ENCODE results near the gene R3HCC1L. TPM values are rescaled to one million over a fixed set of nuclear protein-coding genes. Genes with fewer than 3 reads are reported as not detected.
A peak's percentile ranks its signal among the peaks of the same experiment; 100 is the strongest.

The R3HCC1L gene
- total RNA-seq, 1 donor from 2014 or later, result 18.4 TPM

- no peaks in the 10 kb centered on the region for H3K9me3 Mint-ChIP-seq
- no peak for DNase-seq (ENCODE audit: low read depth, low spot score)
- H3K36me3 Mint-ChIP-seq (ENCODE audit: low read depth), result peaks cover 3% of the 10 kb centered on the region
- H3K27ac Mint-ChIP-seq (ENCODE audit: unreplicated experiment), result no peak overlapping the region
- no peaks in the 10 kb centered on the region for H3K27me3 Mint-ChIP-seq (ENCODE audit: low read depth)
- no peak overlapping the region for H3K4me3 Mint-ChIP-seq
- H3K4me1 Mint-ChIP-seq, result peaks cover 30% of the 10 kb centered on the region
- TF ChIP-seq CTCF (conservative IDR thresholded peaks at IDR 0.05), result no peak
These were observed 109.7 kb downstream of the R3HCC1L start for GRCh38 chr10:98244141-98244540.

GRCh38 chr10:98244586-98244985 is 110.1 kb downstream of the R3HCC1L start:
- no peaks in the 10 kb centered on the region for H3K27me3 Mint-ChIP-seq (ENCODE audit: low read depth)
- H3K9me3 Mint-ChIP-seq, result no peaks in the 10 kb centered on the region
- H3K27ac Mint-ChIP-seq (ENCODE audit: unreplicated experiment), result no peak overlapping the region
- H3K4me1 Mint-ChIP-seq, result peaks cover 35% of the 10 kb centered on the region
- peaks cover 3% of the 10 kb centered on the region for H3K36me3 Mint-ChIP-seq (ENCODE audit: low read depth)
- TF ChIP-seq CTCF (conservative IDR thresholded peaks at IDR 0.05), result no peak
- no peak for DNase-seq (ENCODE audit: low read depth, low spot score)
- H3K4me3 Mint-ChIP-seq, result no peak overlapping the region

GRCh38 chr10:98246911-98247805 is 112.7 kb downstream of the R3HCC1L start:
- Mint-ChIP-seq H3K27ac (ENCODE audit: unreplicated experiment) (peak overlapping the region; percentile 81), H3K4me3 (peak overlapping the region; percentile 33), H3K4me1 (peaks cover 54% of the 10 kb centered on the region), H3K9me3 (no peaks in the 10 kb centered on the region), H3K36me3 (ENCODE audit: low read depth) (peaks cover 5% of the 10 kb centered on the region), H3K27me3 (ENCODE audit: low read depth) (no peaks in the 10 kb centered on the region)
- TF ChIP-seq CTCF (conservative IDR thresholded peaks at IDR 0.05), result no peak
- DNase-seq (ENCODE audit: low read depth, low spot score), result no peak

- H3K4me3 Mint-ChIP-seq, result no peak overlapping the region
- peaks cover 5% of the 10 kb centered on the region for H3K36me3 Mint-ChIP-seq (ENCODE audit: low read depth)
- H3K4me1 Mint-ChIP-seq, result peaks cover 54% of the 10 kb centered on the region
- TF ChIP-seq CTCF (conservative IDR thresholded peaks at IDR 0.05), result no peak
- DNase-seq (ENCODE audit: low read depth, low spot score), result no peak
- peak overlapping the region; percentile 28 for H3K27ac Mint-ChIP-seq (ENCODE audit: unreplicated experiment)
- no peaks in the 10 kb centered on the region for H3K9me3 Mint-ChIP-seq
- no peaks in the 10 kb centered on the region for H3K27me3 Mint-ChIP-seq (ENCODE audit: low read depth)
These were observed 113.6 kb downstream of the R3HCC1L start for GRCh38 chr10:98248018-98248417.

GRCh38 chr10:98249134-98249533 is 114.7 kb downstream of the R3HCC1L start:
- peaks cover 5% of the 10 kb centered on the region for H3K36me3 Mint-ChIP-seq (ENCODE audit: low read depth)
- peak overlapping the region; percentile 40 for H3K4me3 Mint-ChIP-seq
- no peaks in the 10 kb centered on the region for H3K27me3 Mint-ChIP-seq (ENCODE audit: low read depth)
- no peaks in the 10 kb centered on the region for H3K9me3 Mint-ChIP-seq
- H3K27ac Mint-ChIP-seq (ENCODE audit: unreplicated experiment), result peak overlapping the region; percentile 46
- DNase-seq (ENCODE audit: low read depth, low spot score), result no peak
- H3K4me1 Mint-ChIP-seq, result peaks cover 54% of the 10 kb centered on the region
- no peak for TF ChIP-seq CTCF (conservative IDR thresholded peaks at IDR 0.05)
